ENCODE data around the gene SCRT2. TPM values are rescaled to one million over a fixed set of nuclear protein-coding genes. Genes with fewer than 3 reads are reported as not detected.

SCRT2 gene
- total and polyA plus RNA-seq, 10 donors, result 0.09 TPM; not detected in 9

DNA sequence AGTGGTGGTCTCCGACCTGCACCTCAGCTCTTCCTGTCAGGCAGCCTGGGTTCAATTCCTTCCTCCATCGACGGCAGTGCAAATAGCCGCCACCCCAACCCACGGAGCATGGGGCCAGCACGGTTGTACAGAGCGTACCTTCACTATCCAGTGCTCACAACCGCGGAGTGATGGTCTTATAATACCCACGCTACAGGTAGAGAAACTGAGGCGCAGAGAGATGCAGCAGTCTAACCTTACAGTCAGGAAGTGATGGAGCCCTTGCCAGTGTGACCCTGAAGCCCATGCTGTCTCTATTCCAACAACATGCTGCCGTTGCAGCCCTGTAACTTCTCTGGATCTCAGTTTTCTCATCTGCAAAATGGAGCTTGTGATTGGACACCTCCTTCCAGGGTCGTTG is 11.0 kb downstream of the SCRT2 start:
- intact Hi-C loops (cut with DNase I; ENCODE audit: low total_unique reads), result no loop called here
- no peak overlapping the region for H3K4me3 ChIP-seq
- H3K4me1 ChIP-seq, result peaks cover 0 to 39% (median 5%) of the 10 kb centered on the region in 6 donors
- no peak for DNase-seq
- H3K36me3 ChIP-seq, result no peaks in the 10 kb centered on the region
- H3K9me3 ChIP-seq, result no peaks in the 10 kb centered on the region
- H3K27ac ChIP-seq, result no peak overlapping the region
- 31 to 60% (median 38%) methylated on average over 8 to 13 of the region's 13 CpGs for WGBS, 5 donors
- TF ChIP-seq, protein P1, sequence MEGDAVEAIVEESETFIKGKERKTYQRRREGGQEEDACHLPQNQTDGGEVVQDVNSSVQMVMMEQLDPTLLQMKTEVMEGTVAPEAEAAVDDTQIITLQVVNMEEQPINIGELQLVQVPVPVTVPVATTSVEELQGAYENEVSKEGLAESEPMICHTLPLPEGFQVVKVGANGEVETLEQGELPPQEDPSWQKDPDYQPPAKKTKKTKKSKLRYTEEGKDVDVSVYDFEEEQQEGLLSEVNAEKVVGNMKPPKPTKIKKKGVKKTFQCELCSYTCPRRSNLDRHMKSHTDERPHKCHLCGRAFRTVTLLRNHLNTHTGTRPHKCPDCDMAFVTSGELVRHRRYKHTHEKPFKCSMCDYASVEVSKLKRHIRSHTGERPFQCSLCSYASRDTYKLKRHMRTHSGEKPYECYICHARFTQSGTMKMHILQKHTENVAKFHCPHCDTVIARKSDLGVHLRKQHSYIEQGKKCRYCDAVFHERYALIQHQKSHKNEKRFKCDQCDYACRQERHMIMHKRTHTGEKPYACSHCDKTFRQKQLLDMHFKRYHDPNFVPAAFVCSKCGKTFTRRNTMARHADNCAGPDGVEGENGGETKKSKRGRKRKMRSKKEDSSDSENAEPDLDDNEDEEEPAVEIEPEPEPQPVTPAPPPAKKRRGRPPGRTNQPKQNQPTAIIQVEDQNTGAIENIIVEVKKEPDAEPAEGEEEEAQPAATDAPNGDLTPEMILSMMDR (IDR thresholded peaks at IDR 0.05 in 8 of 11, conservative IDR thresholded peaks at IDR 0.05 in 3 of 11), result no peak
- TF ChIP-seq POLR2A (IDR thresholded peaks at IDR 0.05) (no peak), POLR2AphosphoS5 (IDR thresholded peaks at IDR 0.05) (no peak)
- peaks cover 3 to 96% (median 53%) of the 10 kb centered on the region in 7 donors for H3K27me3 ChIP-seq (replicated peaks in 1 of 7)

DNA sequence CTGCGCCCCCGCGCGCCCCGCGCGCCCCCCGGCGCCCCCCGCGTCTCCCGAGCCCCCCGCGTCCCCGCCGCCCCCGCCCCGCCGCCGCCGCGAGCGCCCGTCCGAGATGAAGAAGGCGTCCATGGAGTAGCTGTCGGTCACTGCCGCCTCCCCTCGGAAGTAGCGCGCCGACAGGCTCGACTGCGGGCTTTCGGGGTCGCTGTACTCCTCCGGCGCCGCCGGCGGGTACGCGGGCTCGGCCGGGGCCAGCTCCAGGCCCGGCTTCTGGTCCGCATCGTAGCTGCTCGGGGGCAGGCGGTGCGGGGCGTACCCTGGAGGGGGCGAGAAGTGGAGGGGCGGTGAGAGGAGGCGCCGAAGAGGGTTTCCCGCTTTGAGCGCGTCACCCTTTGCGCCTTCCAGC is 11.5 kb downstream of the SCRT2 start:
- no peaks in the 10 kb centered on the region for H3K9me3 ChIP-seq
- peaks cover 3 to 96% (median 53%) of the 10 kb centered on the region in 7 donors for H3K27me3 ChIP-seq (replicated peaks in 1 of 7)
- TF ChIP-seq, protein P1 (IDR thresholded peaks at IDR 0.05 in 8 of 11, conservative IDR thresholded peaks at IDR 0.05 in 3 of 11), result no peak
- no peak for TF ChIP-seq POLR2A (IDR thresholded peaks at IDR 0.05)
- TF ChIP-seq POLR2AphosphoS5 (IDR thresholded peaks at IDR 0.05), result no peak
- no peak overlapping the region for H3K27ac ChIP-seq
- intact Hi-C loops (cut with DNase I; ENCODE audit: low total_unique reads), result no loop called here
- no peak overlapping the region for H3K4me3 ChIP-seq
- peaks cover 0 to 44% (median 5%) of the 10 kb centered on the region in 6 donors for H3K4me1 ChIP-seq
- H3K36me3 ChIP-seq, result no peaks in the 10 kb centered on the region
- 5 to 28% (median 7%) methylated on average over 32 to 60 of the region's 60 CpGs; no CpG with 5 or more reads in 1 of the 5 donors for WGBS, 5 donors
- peak; percentile 64 for DNase-seq

DNA sequence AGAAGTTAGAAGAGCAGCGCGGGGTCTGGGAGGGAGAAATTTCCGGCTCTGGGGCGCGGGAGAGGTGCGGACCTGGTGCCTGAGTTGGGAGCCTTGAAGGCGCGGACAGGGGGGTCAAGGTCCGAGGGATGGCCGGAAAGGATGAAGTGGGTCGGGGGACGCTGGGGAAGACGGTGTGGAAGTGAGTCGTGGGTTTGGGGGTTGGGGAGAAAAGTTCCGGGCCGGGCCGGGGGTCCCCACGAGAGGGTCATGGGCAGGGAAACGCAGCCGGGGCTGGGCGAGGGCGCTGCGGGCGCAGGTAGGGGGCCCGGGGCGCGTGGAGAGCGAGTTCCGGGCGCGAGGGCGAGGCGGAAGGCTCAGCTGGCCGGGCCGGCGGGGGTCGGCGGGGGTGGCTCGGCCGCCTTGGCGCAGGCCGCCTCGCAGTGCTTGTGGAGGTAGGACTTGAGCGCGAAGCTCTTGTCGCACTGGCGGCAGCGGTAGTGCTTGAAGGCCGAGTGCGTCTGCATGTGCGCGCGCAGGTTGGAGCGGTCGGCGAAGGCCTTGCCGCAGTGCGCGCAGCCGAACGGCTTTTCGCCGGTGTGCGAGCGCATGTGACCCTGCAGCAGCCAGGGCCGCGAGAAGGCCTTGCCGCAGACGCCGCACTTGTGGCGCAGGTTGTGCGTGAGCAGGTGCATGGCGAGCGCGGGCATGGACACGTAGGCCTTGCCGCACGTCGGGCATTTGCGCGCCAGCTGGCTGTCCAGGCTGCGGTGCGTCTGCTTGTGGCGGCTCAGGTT is 12.1 kb downstream of the SCRT2 start:
- H3K36me3 ChIP-seq, result no peaks in the 10 kb centered on the region
- WGBS, 5 donors, result 6 to 20% (median 7%) methylated on average over 38 to 84 of the region's 84 CpGs
- intact Hi-C loops (cut with DNase I; ENCODE audit: low total_unique reads), result no loop called here
- H3K9me3 ChIP-seq, result no peaks in the 10 kb centered on the region
- peak; percentile 70 for DNase-seq
- peaks cover 0 to 50% (median 5%) of the 10 kb centered on the region in 6 donors for H3K4me1 ChIP-seq
- H3K27me3 ChIP-seq (replicated peaks in 1 of 7), result peaks cover 3 to 99% (median 53%) of the 10 kb centered on the region in 7 donors
- TF ChIP-seq, protein P1 (IDR thresholded peaks at IDR 0.05 in 8 of 11, conservative IDR thresholded peaks at IDR 0.05 in 3 of 11), result no peak
- TF ChIP-seq POLR2AphosphoS5 (IDR thresholded peaks at IDR 0.05) (no peak), POLR2A (IDR thresholded peaks at IDR 0.05) (no peak)
- H3K27ac ChIP-seq, result no peak overlapping the region
- H3K4me3 ChIP-seq, result peak overlapping the region in 4 of 8 donors; percentile 8 to 35 (median 8)

All from spleen (tissue), 11 donors.